Peyer's patch (tissue), 4 donors: ENCODE results near the gene KRT83.

ENCODE experiments used
- CTCF ChIP-seq, 6 experiments: fragments of 450-650 bp in 4 of 6; fragments of 200-600 bp in 2 of 6; sonication (generic) in 1 of 6; IDR thresholded peaks; one replicate each; pipeline ENCODE4 v1.5.1; 2017 to 2019; ENCODE audit warnings: antibody characterized with exemption in 6 of 6, mild to moderate bottlenecking in 3 of 6, moderate library complexity in 1 of 6
- POLR2A ChIP-seq, 2 donors: fragments of 450-650 bp; IDR thresholded peaks; one replicate each; pipeline ENCODE4 v1.5.1; 2017; ENCODE audit warnings: antibody characterized with exemption in 2 of 2, mild to moderate bottlenecking in 2 of 2, moderate library complexity in 2 of 2

- TF ChIP-seq CTCF (IDR thresholded peaks at IDR 0.05) (no peak), POLR2A (IDR thresholded peaks at IDR 0.05) (no peak)
These were observed 6.8 kb upstream of the KRT83 start for GRCh38 chr12:52327830-52328500.
